Measurements from ENCODE around the gene ETFA.

GRCh38 chr15:76349301-76350070 is 38.2 kb upstream of the ETFA start:
- no peak for TF ChIP-seq CTCF (IDR thresholded peaks at IDR 0.05)
- TF ChIP-seq POLR2A (IDR thresholded peaks at IDR 0.05) = no peak

Data from uterus (tissue), 2 donors.